Prostate gland (tissue), 2 donors: ENCODE results near the gene TP53INP2. TPM values are rescaled to one million over a fixed set of nuclear protein-coding genes. Genes with fewer than 3 reads are reported as not detected.
A peak's percentile ranks its signal among the peaks of the same experiment; 100 is the strongest.

ENCODE experiments used
- DNase-seq: peaks from one replicate; pipeline ENCODE4 v3.0.0-alpha.2; 2019; ENCODE audit warnings: low spot score
- H3K27ac ChIP-seq, 2 donors: fragments of 200-600 bp; sonication (generic); 2 replicates each; pipeline ENCODE4 v1.5.1; 2017 to 2019
- H3K27me3 ChIP-seq: fragments of 200-600 bp; sonication (generic); replicated peaks from 2 replicates; pipeline ENCODE4 v1.5.1; 2019; ENCODE audit not compliant: insufficient read depth
- H3K36me3 ChIP-seq, 2 donors: fragments of 200-600 bp; sonication (generic); 1 replicate in 1 of 2; 2 replicates in 1 of 2; pipeline versions ENCODE4 v1.5.1 to v1.8.1; 2017 to 2019
- H3K4me1 ChIP-seq: fragments of 200-600 bp; sonication (generic); replicated peaks from 2 replicates; pipeline ENCODE4 v1.5.1; 2019
- H3K4me3 ChIP-seq, 2 donors: fragments of 200-600 bp; sonication (generic); 2 replicates each; pipeline ENCODE4 v1.5.1; 2017 to 2019
- H3K9me3 ChIP-seq: fragments of 200-600 bp; sonication (generic); 2 replicates; pipeline ENCODE4 v1.5.1; 2017
- CTCF ChIP-seq, 4 experiments: fragments of 200-600 bp in 2 of 4; fragments of 450-650 bp in 2 of 4; sonication (generic) in 2 of 4; IDR thresholded peaks; 1 replicate in 3 of 4; 2 replicates in 1 of 4; pipeline ENCODE4 v1.5.1; 2016 to 2019; ENCODE audit warnings: antibody characterized with exemption in 4 of 4, mild to moderate bottlenecking in 2 of 4, moderate library complexity in 2 of 4
- POLR2A ChIP-seq: fragments of 450-650 bp; IDR thresholded peaks from one replicate; pipeline ENCODE4 v1.6.1; 2016; ENCODE audit warnings: antibody characterized with exemption, mild to moderate bottlenecking
- POLR2AphosphoS5 ChIP-seq: sonication (generic); formaldehyde crosslinking; IDR thresholded peaks from one replicate; pipeline ENCODE4 v1.6.1; 2017; ENCODE audit warnings: antibody characterized with exemption
- WGBS: methylation state at CpG from one replicate; pipeline ENCODE4 v1.1.5; 2018; 5-methylcytosine and 5-hydroxymethylcytosine counted together
- intact Hi-C: fragments of 100-400 bp; cut with DNase I; formaldehyde crosslinking; loops from one replicate; pipeline ENCODE4 v1.14.2; 2022
- total RNA-seq, 2 donors: library from RNA; depleted of rRNA; stranded (reverse); fragments of >200 nt; gene quantifications; one replicate each; pipeline ENCODE4 v1.1.0, GENCODE V29; 2016

TP53INP2 gene
- total RNA-seq, 2 donors from 2014 or later: 26.0 to 39.4 TPM

GRCh38 chr20:34701405-34702085 is 2.6 kb upstream of the TP53INP2 start:
- H3K27me3 ChIP-seq: no peaks in the 10 kb centered on the region
- no peak overlapping the region for H3K4me3 ChIP-seq
- 74% methylated on average over 6 of the region's 6 CpGs for WGBS
- DNase-seq: no peak
- H3K27ac ChIP-seq: no peak overlapping the region
- intact Hi-C loops: loop anchor here (5.0 to 10.0 kb wide), 2 partner anchors 66 to 397 kb away; partner anchors contain the start of gene AHCY
- no peaks in the 10 kb centered on the region for H3K9me3 ChIP-seq
- TF ChIP-seq POLR2A (no peak), CTCF (IDR thresholded peaks at IDR 0.05) (no peak), POLR2AphosphoS5 (no peak)
- H3K4me1 ChIP-seq: no peaks in the 10 kb centered on the region
- H3K36me3 ChIP-seq: no peaks in the 10 kb centered on the region

GRCh38 chr20:34703061-34703423 is 1.1 kb upstream of the TP53INP2 start:
- H3K4me3 ChIP-seq: peak overlapping the region in 1 of 2 donors; percentile 100
- WGBS: 31% methylated on average over 3 of the region's 3 CpGs
- no peaks in the 10 kb centered on the region for H3K4me1 ChIP-seq
- H3K27me3 ChIP-seq: no peaks in the 10 kb centered on the region
- TF ChIP-seq POLR2AphosphoS5 (no peak), POLR2A (no peak), CTCF (IDR thresholded peaks at IDR 0.05) (no peak)
- H3K9me3 ChIP-seq: no peaks in the 10 kb centered on the region
- intact Hi-C loops: loop anchor here (5.0 to 10.0 kb wide), 2 partner anchors 64 to 398 kb away; partner anchors contain the start of gene AHCY
- peak overlapping the region; percentile 97 to 100 for H3K27ac ChIP-seq
- no peaks in the 10 kb centered on the region for H3K36me3 ChIP-seq
- DNase-seq: no peak

GRCh38 chr20:34703424-34704176 is 544 bp upstream of the TP53INP2 start:
- intact Hi-C loops: loop anchor here (5.0 to 10.0 kb wide), 2 partner anchors 64 to 399 kb away; partner anchors contain the start of gene AHCY
- peak; percentile 56 for TF ChIP-seq POLR2AphosphoS5
- TF ChIP-seq CTCF (IDR thresholded peaks at IDR 0.05): no peak

GRCh38 chr20:34705008-34705396 is 858 bp downstream of the TP53INP2 start:
- 29% methylated on average over 5 of the region's 5 CpGs for WGBS
- H3K4me1 ChIP-seq: no peaks in the 10 kb centered on the region
- TF ChIP-seq POLR2AphosphoS5 (no peak), POLR2A (no peak), CTCF (IDR thresholded peaks at IDR 0.05) (no peak)
- DNase-seq: no peak
- no peaks in the 10 kb centered on the region for H3K36me3 ChIP-seq
- H3K27ac ChIP-seq: peak overlapping the region; percentile 97 to 100
- H3K27me3 ChIP-seq: no peaks in the 10 kb centered on the region
- intact Hi-C loops: loop anchor here (5.0 to 10.0 kb wide), 2 partner anchors 252 to 400 kb away; partner anchors contain the start of genes AHCY, GSS and MYH7B
- peak overlapping the region; percentile 92 to 100 for H3K4me3 ChIP-seq
- no peaks in the 10 kb centered on the region for H3K9me3 ChIP-seq

More at GRCh38 chr20:34703424-34704176, 544 bp upstream of the TP53INP2 start:
- DNase-seq: peak; percentile 71
- H3K4me1 ChIP-seq: no peaks in the 10 kb centered on the region
- peak overlapping the region; percentile 92 to 100 for H3K4me3 ChIP-seq
- H3K36me3 ChIP-seq: no peaks in the 10 kb centered on the region
- WGBS: under 1% methylated on average over 38 of the region's 38 CpGs
- H3K27me3 ChIP-seq: no peaks in the 10 kb centered on the region
- no peaks in the 10 kb centered on the region for H3K9me3 ChIP-seq
- peak overlapping the region; percentile 97 to 100 for H3K27ac ChIP-seq
